K562 (cell line): ENCODE data around the gene WDR19. TPM values are rescaled to one million over a fixed set of nuclear protein-coding genes. Genes with fewer than 3 reads are reported as not detected.

Experiments used
- AFF1 ChIP-seq, 2 experiments: fragments of 450-650 bp; IDR thresholded peaks; 2 replicates each; pipeline ENCODE4 v1.6.1; 2018; ENCODE audit warnings: mild to moderate bottlenecking in 2 of 2, low read depth in 1 of 2; ENCODE audit not compliant: partially characterized antibody in 2 of 2
- BACH1 ChIP-seq: fragments of 200-800 bp; sonication (Bioruptor generic); IDR thresholded peaks from 2 replicates; pipeline ENCODE4 v1.6.1; 2016; ENCODE audit warnings: missing genetic modification characterization, missing compliant biosample characterization
- DPF2 ChIP-seq: fragments of 450-650 bp; IDR thresholded peaks from 2 replicates; pipeline ENCODE4 v1.6.1; 2016
- ELK1 ChIP-seq: sonication (generic); formaldehyde crosslinking; IDR thresholded peaks from 2 replicates; pipeline ENCODE4 v1.8.1; 2022; ENCODE audit warnings: missing genetic modification reagents
- JUND ChIP-seq, 2 experiments: IDR thresholded peaks; 2 replicates in 1 of 2; 3 replicates in 1 of 2; pipeline ENCODE4 v1.6.1; 2011; ENCODE audit warnings: borderline replicate concordance in 2 of 2, low read depth in 2 of 2, low read length in 2 of 2, improper control_type of control experiment in 1 of 2, missing biosample characterization in 1 of 2, missing genetic modification characterization in 1 of 2, missing genetic modification reagents in 1 of 2
- MEF2A ChIP-seq: IDR thresholded peaks from 2 replicates; pipeline ENCODE4 v1.6.1; 2011; ENCODE audit warnings: low read depth, mild to moderate bottlenecking, low read length, moderate library complexity; ENCODE audit not compliant: control insufficient read depth
- TRIM24 ChIP-seq, 2 experiments: fragments of 450-650 bp; IDR thresholded peaks; 2 replicates each; pipeline ENCODE4 v1.6.1; 2016
- U2AF2 ChIP-seq: fragments of 200-400 bp; formaldehyde crosslinking; optimal IDR thresholded peaks from 2 replicates; pipeline ENCODE3; 2017; ENCODE audit warnings: low read depth, mild to moderate bottlenecking, low read length
- ZNF699 ChIP-seq: fragments of 250-450 bp; sonication (Bioruptor Pico); IDR thresholded peaks from 2 replicates; pipeline ENCODE4 v1.8.0; 2021; ENCODE audit warnings: mild to moderate bottlenecking, moderate library complexity; ENCODE audit not compliant: insufficient replicate concordance
- ZNF77 ChIP-seq: fragments of 250-450 bp; sonication (Bioruptor Pico); IDR thresholded peaks from 2 replicates; pipeline ENCODE4 v1.5.0; 2020
- polyA plus RNA-seq, 8 experiments: library from polyadenylated mRNA; depleted of rRNA in 4 of 8; stranded (reverse) in 5 of 8; unstranded in 3 of 8; fragments of >200 nt; fragmentation: Nextera tagmentation in 2 of 8; fragmentation: Illumina TruSeq in 1 of 8; extraction: Ambion mirVana in 2 of 8; extraction: Trizol in 1 of 8; gene quantifications; 2 replicates each; pipeline versions ENCODE4 v1.2.1 to v1.2.3, GENCODE V29; 2011 to 2014; ENCODE audit warnings: inconsistent platforms in 1 of 8, missing spikeins in 1 of 8
- total RNA-seq, 7 experiments: library from RNA; depleted of rRNA in 6 of 7; stranded (reverse); fragments of >200 nt in 6 of 7; fragmentation: Illumina TruSeq in 2 of 7; extraction: Trizol in 2 of 7; gene quantifications; 2 replicates each; pipeline versions ENCODE4 v1.2.1 to v1.2.3, GENCODE V29; 2011 to 2021; ENCODE audit warnings: low replicate concordance in 1 of 7
- TF ChIP-seq, protein P1 (sequence below): fragments of 250-450 bp; sonication (Bioruptor Pico); IDR thresholded peaks from 2 replicates; pipeline ENCODE4 v1.5.0; 2021; ENCODE audit warnings: mild to moderate bottlenecking, moderate library complexity

WDR19 gene
- total and polyA plus RNA-seq, 9 of the 15 experiments (the other 6 are each of a cell fraction or from before 2014, with no cell fraction given), result 6.8 to 37.6 (median 11.2) TPM

DNA sequence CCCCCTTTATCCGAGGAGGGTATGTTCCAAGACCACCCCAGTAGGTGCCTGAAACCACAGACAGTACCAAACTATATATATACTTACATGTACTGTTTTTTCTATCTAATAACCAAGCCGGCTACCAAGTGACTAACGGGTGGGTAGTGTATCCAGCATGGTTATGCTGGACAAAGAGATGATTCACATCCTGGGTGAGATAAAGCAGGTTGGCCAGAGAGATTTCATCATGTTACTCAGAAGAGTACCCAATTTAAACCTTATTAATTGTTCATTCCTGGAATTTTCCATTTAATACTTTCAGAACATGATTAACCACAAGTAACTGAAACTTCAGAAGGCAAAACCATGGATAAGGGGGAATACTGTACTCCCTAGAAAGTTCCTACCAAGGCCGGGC, 137.3 kb downstream of the WDR19 start (continued):
- TF ChIP-seq, protein P1, sequence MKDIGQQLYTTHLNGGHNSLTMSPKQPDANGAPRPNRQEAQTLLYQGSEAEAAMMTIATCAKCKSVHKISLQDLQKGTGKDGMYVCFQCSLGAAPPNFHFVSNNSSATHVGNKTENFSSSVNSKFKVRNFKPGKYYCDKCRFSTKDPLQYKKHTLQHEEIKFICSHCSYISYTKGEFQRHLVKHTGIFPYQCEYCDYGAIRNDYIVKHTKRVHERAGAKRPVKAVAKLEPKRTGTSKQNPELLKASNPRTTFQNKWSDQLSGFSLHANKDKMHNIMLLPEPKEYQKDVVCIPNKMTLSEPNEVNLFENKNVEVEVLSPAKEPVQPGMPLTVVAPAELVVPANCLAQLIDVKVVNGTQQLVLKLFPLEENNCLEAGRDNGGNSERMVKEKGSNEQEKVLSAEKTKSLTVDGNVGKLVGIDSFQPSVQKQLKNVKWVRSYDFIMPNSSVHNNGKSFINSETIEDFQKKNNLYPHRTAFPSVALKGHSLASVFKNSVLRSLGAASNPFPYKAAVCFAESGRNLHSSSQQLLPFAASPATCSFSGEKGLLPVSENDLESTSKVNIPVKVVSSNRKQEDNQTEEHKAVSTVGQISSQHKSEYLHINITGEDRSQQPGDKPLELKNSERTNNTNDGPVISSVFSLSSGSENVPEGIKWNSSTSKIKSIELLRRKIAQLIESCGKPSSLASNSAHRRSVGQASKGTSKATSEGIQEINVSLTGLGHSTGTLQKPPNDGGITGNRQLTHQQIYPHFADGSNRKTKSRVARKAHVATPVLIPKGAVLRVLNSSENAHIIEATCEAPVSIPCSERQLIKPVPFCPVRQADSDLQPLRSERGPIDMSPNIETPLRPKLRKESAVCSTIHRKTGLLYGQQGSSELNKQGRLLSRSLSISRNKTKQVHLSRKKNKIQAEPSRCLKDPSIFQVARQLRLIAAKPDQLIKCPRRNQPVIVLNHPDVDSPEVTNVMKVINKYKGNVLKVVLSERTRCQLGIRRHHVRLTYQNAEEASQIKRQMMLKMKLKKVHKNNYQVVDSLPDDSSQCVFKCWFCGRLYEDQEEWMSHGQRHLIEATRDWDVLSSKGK (CRISPR knock-in tag), result no peak
- no peak for TF ChIP-seq AFF1 (IDR thresholded peaks at IDR 0.05; ENCODE audit: low read depth in 1 of 2, partially characterized antibody in 2 of 2)
- TF ChIP-seq MEF2A, result no peak
- no peak for TF ChIP-seq U2AF2
- 0 out of 4 replicates have a peak, but pooled peaks of 1 of the 2 experiments have one; percentile 13 for TF ChIP-seq TRIM24 (IDR thresholded peaks at IDR 0.05)
- TF ChIP-seq ZNF699 (CRISPR knock-in tag), result no peak
- no peak for TF ChIP-seq ELK1 (CRISPR knock-in tag)
- TF ChIP-seq BACH1 (tag), result no peak
- TF ChIP-seq ZNF77, result no peak
- peak; percentile 76 for TF ChIP-seq JUND (IDR thresholded peaks at IDR 0.05; ENCODE audit: borderline replicate concordance, low read depth, low read length)
- TF ChIP-seq JUND (tag; IDR thresholded peaks at IDR 0.05; ENCODE audit: borderline replicate concordance, low read depth, low read length), result no peak; the same call in 2 of the 3 replicates
- 0 out of 2 replicates have a peak, but pooled peaks have one; percentile 23 for TF ChIP-seq DPF2
